GDM1 (cell line): ENCODE data around the gene ITSN1.
"Not testable (repeated sequence)": the region's sequence is repeated elsewhere in the genome, so short reads cannot be mapped to it uniquely, and the experiment has no call there.

Experiments used
- DNase-seq: peaks from one replicate; lab custom pipeline; 2025; lab: John Stamatoyannopoulos, UW

Gene ITSN1

DNA sequence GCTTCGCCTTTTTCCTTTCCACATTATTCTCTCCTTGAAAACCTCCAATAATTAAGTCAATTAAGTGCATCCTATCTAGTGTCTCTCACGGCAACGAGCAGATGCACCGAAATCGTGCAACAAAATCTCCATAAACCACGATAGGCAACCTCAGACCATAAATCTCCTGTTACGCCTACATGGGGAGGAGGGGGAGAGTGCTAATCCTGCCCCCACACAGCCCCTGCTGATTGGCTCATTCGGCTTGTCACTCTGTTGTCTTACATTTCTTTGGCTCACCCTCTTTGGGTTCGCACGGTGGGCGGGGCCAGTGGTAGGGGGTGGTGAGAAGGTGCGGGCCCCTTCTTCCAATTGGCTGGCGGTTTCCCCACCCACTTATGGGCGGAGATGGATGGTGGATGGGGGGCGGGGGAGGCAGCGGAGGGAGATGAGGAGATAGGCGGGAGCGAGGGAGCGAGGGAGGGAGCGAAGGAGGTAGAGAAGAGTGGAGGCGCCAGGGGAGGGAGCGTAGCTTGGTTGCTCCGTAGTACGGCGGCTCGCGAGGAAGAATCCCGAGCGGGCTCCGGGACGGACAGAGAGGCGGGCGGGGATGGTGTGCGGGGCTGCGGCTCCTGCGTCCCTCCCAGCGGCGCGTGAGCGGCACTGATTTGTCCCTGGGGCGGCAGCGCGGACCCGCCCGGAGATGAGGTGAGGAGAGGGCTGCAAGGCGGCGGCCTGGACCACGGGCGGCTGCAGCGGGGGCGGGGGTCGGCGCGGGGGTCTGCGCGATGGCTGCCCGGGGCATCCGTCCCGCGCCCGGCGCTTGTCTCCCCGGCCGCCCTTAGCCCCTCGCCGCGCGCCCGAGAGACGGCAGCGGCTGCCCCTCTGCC is at the start of gene ITSN1:
TSS of gene ITSN1 (plus strand) at position 475 of the 869 bp plus-strand sequence. CDS start 76,328 bp downstream, outside the sequence.
- DNase-seq: peak; percentile 97

DNA sequence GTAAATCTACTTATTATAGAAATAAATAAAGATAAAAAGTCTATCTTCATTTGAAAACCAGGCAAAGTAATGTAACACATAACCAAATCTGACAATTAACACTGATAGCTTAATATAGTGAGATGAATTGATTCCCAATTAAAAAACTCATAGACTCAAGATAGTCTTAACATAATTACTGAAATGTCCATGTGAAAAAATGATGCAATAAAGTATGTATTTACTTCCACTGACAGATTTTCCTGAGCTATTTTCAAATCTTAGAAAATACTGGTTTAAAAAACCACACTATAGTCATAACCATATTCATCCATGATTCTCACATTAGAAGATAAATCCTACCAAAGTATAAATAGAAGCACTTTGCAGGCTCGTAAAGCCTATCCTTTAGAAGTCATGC is 44.2 kb upstream of the ITSN1 start:
- no peak for DNase-seq

DNA sequence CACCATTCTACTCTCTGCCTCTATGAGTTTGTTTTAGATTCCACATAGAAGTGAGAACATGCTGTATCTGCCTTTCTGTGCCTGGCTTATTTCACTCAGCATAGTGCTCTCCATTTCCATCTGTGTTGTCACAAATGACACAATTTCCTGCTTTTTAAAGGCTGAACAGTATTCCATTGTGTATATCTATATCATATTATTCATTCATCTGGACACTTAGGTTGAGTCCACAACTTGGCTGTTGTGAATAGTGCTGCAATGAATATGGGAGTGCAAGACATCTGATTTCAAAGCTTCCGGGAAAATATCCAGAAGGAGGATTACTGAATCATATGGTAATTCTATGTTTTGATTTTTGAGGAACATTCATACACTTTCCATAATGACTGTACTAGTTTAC is 33.7 kb upstream of the ITSN1 start:
- no peak for DNase-seq

DNA sequence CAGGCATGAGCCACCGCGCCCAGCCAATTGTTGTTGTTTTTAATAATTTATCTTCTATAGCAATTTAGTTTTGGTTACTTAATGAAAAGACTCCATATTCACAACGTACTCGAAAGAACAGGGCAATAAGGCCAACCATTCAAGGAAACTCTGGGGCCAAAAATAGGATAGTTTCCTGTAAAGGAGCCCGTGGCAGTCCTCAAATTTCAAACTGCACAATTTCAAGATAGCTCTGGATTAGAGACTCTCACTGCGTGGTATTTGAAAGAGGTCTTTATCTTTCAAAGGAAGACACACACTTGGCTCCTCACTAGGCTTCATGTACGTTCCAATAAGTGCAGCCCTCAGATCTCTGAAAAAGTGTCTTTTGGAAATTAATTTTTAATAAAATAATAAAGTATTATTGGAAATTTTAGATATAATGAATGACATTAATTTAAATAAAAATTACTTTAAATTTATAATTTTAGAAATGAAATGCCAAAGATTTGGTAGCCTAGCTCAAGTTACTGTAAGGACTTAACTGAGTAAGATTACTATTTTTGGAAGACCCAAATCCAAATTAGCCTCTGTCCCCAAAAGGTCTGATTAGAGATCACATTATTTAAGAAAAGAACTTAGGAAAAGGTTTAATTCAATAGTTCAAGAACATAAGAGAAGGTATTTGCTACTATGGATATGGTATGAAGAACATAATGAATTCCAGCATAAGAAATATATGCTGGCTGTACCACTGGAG is 31.1 kb upstream of the ITSN1 start:
- DNase-seq: no peak

DNA sequence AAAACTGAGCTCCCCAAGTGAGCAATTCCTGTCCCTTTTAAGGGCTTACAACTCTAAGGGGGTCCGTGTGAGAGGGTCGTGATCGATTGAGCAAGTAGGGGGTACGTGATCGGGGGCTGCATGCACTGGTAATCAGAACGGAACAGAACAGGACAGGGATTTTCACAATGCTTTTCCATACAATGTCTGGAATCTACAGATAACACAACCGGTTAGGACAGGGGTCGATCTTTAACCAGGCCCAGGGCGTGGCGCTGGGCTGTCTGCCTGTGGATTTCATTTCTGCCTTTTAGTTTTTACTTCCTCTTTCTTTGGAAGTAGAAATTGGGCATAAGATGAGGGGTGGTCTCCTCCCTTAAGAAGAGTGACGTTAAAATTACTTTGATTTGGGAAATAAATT is 24.7 kb upstream of the ITSN1 start:
- not testable (repeated sequence) for DNase-seq

DNA sequence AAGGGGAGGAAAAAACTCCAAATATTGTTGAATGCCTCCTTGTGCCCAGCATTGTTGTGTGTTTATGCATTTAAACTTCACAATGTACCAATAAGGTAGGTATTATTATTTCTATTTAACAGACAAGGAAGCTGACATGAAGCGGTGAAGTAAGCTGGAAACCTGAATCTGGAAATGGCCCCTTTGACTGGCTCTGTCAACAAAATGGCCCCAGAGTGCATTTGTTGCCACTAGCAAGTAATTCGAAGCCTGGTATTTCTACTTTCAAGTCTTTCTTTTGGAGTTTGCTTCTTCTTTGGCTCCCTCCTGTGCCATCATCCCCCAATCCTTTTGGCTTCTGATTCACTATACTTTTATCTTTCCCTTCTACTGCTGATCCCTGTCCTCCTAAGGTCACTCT is 23.9 kb upstream of the ITSN1 start:
- DNase-seq: no peak

DNA sequence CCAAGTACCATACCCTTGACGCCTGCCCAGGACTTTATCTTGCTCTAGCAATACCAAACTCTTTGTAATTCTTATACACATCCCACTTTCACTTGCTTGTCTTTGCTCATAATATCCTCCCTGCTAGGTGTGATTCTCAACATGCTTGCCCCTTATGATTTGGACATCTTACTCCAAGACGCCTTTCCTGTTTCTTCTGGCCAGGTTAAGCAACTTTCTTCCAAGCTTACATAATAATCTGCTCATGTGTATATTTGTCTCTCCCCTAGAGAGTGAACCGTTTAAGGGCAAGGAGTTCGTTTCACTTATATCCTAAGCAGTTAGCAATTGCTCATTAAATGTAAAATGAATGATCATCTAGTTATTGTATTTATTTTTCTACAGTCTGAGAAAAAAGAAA is 22.6 kb upstream of the ITSN1 start:
- no peak for DNase-seq

DNA sequence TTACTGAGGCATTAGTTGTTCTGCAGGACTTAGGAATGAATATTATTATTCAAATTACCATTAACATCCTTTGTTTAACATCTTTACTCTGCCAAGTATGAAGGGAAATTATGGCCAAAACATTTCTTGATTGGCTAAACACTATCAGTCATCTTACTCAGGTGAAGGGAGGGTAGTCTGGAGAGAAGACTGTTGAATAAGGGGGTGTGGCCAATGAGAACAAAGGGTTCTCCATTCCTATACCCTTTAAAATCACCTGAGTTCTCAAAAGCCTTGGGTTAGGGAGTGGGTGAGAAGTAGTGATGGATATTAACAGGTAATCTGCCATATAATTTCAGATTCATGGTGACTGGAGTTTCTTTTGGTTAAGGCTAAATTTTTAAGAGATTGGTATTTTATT is 20.0 kb upstream of the ITSN1 start:
- DNase-seq: no peak

DNA sequence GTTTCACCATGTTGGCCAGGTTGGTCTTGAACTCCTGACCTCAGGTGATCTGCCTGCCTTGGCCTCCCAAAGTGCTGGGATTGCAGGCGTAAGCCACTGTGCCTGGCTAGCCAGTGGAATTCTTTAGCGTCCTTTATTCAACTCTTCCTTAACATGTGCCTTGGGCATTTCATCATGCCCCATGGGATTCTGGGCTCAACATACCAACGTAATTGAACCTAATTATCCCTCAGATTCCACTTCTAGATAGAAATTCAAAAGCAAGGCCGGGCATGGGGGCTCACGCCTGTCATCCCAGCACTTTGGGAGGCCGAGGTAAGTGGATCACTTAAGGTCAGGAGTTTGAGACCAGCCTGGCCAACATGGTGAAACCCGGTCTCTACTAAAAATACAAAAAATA is 16.1 kb upstream of the ITSN1 start:
- DNase-seq: not testable (repeated sequence)

DNA sequence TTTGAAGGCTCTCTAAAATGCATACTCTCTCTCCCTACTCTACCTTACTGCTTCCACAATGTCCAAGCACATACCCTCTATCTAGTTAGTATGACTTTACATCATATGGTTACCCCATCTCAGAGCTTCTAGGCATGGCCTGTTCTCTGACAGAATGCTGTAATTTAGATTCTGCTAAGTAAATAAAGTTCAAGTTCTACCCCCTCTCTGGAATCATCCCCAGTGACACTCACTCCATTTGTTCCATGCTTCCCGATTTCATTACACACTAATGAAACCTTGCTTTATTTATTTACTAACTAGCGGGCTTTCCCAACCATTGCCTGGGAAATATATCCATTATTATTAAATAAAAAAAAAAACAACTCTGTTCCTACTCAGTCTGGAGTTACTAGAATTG is 8.0 kb upstream of the ITSN1 start:
- no peak for DNase-seq

DNA sequence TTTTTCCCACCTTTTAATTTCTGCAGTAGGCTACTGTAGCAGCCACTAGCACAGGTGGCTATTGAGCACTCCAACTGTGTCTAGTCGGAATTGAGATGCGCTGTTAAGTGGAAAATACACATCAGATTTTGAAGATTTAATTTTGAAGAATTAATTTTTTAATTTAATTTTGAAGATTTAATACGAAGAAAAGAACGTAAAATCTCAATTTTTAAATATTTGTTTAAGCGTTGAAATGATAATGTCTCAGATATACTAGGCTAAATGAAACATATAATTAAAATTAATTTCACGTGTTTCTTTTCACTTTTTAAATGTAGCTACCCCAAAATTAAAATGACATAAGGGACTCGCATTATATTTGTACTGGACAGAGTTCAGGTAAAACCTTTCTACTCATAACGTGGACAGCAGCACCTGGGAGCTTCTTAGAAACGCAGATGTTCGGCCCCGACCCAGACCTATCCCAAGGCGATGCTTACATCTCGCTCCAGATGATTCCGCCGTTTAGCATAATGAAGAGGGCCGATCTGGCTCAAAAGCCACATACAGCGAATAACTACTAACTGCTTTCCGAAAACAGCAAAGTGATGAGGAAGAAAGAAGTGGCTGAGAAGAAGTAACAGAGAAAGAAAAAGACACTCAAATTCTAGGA is 1.5 kb upstream of the ITSN1 start:
- DNase-seq: no peak

DNA sequence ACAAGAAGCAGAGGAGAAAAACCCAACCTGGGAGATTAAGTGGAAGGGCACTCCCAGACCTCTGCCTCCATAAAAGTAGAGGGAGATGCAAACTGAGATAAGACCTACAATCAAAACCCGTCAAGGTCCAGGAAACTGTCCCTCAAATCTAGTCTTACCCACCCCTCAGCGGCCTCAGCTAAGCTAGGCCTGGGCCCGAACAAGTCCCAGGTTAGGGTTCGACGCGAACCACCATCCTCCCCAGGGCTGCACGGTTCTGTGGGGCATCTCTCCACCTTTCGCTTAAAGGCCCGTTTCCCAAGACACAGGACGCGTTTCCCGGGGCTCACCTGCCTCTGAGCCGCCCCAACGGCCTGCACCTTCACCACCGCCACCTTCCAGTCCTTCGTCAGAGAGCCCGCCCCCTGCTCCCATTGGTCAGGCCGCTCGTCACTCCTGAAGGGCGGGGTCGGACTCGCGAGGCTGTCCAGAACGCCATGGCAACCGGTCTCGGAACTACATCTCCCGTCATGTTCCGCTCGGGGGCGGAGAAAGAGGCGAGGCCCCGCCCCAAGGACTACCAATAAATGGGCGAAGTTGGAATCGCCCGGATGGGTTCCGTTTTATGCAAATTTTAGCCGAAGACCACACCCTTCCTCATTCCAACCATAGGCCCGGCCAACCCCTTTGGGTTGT is 812 bp upstream of the ITSN1 start, which contains the start of gene CRYZL1:
TSS of gene CRYZL1 (minus strand) at position 390 of the 675 bp plus-strand sequence. CDS start 10,190 bp downstream, outside the sequence.
- DNase-seq: peak; percentile 98

DNA sequence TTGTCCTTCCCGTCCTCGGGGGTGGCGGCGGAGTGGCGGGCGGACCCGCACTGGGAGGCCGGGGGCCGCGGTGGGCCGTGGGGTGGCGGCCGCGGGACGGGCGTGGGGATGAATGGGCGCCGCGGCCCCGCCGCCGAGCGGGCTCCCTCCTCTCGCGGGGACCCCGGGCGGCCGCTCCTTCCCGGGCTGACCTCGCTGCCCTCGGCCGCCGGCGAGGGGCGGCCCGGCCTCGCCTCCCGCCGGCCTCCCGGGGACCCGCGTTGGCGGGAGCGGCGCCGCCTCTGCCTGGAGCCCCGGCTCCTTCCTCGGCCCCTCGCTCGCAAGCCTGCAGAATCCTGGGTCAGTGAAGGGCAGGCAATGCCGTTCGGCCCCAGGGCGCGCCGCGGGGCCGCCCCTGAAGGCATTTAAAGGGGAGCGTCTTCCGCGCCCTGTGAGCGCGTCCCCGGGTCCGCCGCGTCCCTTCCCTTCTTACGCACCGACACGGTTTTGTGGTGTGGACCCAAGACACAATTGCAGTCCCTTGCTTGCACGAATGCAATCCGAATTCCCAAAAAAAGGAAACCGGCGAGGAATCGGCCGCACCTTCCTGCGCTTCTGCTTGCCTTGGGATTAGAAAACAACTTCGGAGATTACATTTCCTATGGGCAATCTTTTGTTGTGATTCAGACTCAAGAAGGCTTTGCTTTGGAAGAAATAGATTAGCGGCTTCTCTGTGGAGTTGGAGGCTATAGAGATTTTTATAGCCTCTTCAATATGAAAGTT is 776 bp downstream of the ITSN1 start:
- no peak for DNase-seq

DNA sequence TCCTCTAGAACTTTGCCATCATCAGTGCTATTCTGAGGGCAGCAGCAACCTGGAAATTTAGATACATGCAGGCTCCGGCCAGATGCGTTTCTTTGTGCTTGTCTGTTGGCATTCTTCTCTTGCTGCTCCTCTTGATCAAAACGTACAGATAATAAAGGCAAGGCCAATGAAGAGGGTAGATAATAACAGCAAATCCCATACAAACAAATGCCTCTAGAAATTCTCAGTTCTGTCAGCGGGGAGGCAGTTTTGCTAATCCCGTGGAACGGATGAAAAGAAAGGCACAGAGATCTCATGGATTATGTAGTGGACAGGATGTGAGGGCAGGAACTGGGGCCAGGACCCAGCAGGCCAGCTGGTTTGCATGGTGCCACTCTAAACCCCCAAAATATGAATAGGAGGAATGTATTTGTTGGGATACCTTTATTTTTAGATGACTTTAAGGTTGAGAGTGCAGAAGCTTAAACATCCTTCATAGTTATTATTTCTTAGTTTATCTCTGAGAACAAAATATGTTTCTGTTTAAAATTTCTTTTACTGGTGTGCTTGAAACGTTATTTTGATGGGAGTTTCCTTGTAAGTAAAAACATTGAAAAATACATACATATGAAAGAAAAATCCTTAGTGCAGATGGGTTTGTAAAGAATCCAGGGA is 1.5 kb downstream of the ITSN1 start:
- DNase-seq: no peak

DNA sequence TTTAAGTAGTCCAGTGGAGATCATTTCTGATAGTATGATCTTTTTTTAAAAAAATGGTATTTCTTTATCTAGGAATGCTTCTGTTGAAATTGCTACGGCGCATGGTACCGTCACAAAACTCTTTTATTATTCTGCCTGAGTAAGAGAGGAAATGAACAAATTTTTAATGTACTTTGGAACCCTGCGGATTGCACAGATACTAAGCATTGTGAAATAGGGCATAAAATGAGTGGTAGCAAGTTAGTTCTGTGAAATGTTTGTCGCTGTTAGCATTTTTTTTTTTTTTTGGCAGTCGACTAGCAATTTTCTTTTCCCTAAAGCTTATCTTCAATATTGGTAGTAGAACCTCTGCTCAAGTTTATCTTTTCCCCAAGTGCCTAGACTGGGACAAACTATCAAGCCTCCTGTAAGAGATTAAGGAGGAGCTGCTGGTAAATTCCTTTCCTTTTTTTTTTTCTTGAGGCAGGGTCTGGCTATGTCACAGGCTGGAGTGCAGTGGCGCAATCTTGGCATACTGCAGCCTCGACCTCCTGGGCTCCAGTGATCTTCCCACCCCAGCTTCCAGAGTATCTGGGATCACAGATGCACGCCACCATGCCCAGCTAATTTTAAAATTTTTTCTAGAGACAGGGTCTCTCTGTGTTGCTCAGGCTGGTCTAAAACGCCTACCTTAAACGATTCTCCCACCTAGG is 2.2 kb downstream of the ITSN1 start:
- DNase-seq: no peak

DNA sequence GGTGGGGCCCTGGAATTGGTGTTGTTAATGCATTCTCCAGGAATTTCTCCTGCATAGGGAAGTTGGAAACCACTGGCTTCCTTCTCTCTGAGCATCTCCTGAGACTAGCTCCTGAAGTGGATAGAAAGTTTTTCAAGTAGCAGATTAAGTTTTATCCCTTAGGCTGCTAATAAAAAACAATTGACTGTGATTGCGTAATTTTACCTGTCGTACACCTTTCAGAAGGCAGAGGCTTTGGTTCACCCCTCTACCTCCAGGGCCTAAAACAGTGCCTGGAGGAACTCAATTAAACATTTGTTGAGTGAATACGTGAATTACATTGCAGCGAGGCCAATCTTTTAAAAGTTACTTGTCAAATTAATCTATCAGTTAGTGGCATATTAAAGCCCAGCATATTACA is 3.4 kb downstream of the ITSN1 start:
- DNase-seq: no peak

DNA sequence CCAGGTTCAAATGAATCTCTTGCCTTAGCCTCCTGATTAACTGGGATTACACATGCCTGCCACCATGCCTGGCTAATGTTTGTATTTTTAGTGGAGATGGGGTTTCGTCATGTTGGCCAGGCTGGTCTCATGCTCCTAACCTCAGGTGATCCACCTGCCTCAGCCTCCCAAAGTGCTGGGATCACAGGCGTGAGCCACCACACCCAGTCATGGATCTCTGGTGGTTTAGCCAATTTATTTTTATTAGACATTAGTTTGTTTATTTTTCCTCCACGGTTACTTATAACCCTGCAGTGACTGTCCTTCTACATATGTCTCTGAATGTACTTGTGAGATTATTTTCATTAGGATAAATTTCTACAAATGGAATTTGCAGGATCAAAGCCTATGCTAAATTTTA is 5.3 kb downstream of the ITSN1 start:
- no peak for DNase-seq

DNA sequence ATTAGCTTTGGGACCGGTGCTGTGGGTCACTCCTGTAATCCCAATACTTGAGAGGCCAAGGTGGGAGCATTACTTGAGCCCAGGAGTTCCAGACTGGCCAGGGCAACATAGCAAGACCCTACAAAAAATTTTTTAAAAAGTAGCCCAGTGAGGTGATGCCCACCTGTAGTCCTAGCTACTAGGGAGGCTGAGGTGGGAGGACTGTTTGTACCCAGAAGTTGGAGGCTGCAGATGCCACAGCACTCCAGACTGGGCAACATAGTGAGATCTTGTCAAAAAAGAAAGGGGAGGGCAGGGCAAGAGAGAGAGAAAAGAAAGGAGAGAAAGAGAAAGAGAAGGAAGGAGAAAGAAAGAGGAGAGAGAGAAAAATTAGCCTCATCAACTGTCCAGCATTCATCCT is 6.3 kb downstream of the ITSN1 start:
- DNase-seq: no peak

DNA sequence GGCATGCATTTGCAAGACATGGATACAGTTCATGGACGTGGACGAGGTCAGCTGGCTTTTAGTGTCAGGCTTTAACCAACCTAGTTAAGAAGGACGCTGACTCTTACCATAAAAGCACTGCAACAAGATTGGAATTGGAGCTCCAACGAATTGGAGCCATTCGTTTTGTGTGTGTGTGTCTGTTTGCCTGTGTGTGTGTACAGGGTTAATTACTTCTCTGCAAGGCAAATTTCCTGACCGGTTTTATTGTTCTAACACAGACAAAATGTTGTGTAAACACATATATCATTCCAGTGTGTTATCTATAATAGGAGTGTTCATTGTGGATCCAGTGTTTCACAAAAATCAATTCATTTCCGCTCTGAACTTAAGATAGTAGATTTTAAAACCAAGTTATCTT is 7.9 kb downstream of the ITSN1 start:
- no peak for DNase-seq

DNA sequence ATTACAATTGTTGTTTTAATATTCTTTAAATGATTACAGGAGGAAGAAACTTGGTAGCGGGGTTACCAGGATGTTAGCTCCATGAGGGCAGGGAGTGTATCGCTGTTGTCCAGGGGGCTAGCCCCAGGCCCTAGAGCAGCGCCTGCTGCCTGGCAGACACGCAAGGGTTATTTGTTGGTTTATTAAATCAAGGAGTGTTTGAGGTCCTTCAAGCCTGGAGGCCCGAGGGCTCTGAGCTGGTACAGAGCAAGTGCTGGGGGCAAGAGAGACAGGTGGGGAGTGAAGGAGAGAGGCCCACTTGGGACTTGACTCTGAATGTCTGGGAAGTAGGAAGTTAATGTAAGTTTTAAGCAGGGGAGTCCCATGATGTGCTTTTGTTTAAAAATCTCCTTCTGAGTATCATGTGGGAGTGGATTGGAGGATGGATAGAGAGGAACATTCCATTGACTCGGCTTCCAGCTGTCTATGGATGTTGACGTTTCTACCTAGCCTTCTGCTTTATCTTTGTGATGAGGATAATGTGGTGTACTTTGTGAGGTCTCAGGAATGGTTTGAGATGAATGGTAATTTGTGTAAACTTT is 8.7 kb downstream of the ITSN1 start:
- DNase-seq: no peak
